ENCODE measurements around the gene SOWAHD. TPM values are rescaled to one million over a fixed set of nuclear protein-coding genes. Genes with fewer than 3 reads are reported as not detected.

Gene SOWAHD
- total RNA-seq, 1 donor from 2014 or later: not detected

Small RNA genes within 50 kb of the gene (small RNA-seq; reads per million reads assigned to genes)
- gene SNORA69: not detected

Other genes with a start within 250 kb of the SOWAHD start
- 26.5 TPM for gene STEEP1, start 193.2 kb upstream of the SOWAHD start, total RNA-seq
- 35.8 TPM for gene UBE2A, start 184.0 kb upstream of the SOWAHD start, total RNA-seq
- 9.8 TPM for gene NKRF, start 152.2 kb upstream of the SOWAHD start, total RNA-seq
- 25.8 TPM for gene SEPTIN6, start 65.4 kb upstream of the SOWAHD start, total RNA-seq
- 1,813 TPM for gene RPL39, start 33.0 kb downstream of the SOWAHD start, total RNA-seq
- 2.5 TPM for gene UPF3B, start 94.4 kb downstream of the SOWAHD start, total RNA-seq
- gene RNF113A, start 113.1 kb downstream of the SOWAHD start, total RNA-seq: 11.8 TPM
- 25.8 TPM for gene NDUFA1, start 113.2 kb downstream of the SOWAHD start, total RNA-seq
- not detected for gene AKAP14, start 137.3 kb downstream of the SOWAHD start, total RNA-seq
- gene NKAP, start 185.2 kb downstream of the SOWAHD start, total RNA-seq: 6.4 TPM

Measured in vagina (tissue), 1 donor.